HCT116 (cell line): ENCODE results near the gene TMEM239. TPM values are rescaled to one million over a fixed set of nuclear protein-coding genes. Genes with fewer than 3 reads are reported as not detected.

Experiments
- ATAC-seq: fragments of 200-7000 bp; cut with Tn5 transposase; 2 replicates; pipeline ENCODE4 v1.9.1; 2020; ENCODE audit warnings: mild to moderate bottlenecking, moderate library complexity
- BruUV-seq: library from RNA; stranded (reverse); fragments of 400-500 nt; replicated peaks from 2 replicates; lab custom pipeline; 2021; lab: Mats Ljungman, UMichigan
- CTCF ChIA-PET: fragments of 300-600 bp; sonication (Branson Sonifier 250); formaldehyde crosslinking; loops from one replicate; lab custom pipeline; 2021; ENCODE audit warnings: antibody characterized with exemption; lab: Charles Lee
- POLR2A ChIA-PET: fragments of 300-600, 350-600 bp; sonication (Branson Sonifier 250); formaldehyde crosslinking; loops from one replicate; lab custom pipeline; 2021; ENCODE audit warnings: antibody characterized with exemption; lab: Charles Lee
- RAD21 ChIA-PET, 2 experiments: fragments of 300-600 bp; sonication (Branson Sonifier 250); formaldehyde crosslinking; loops; one replicate each; lab custom pipeline; 2023; ENCODE audit warnings: low total read pairs in 2 of 2; ENCODE audit not compliant: uncharacterized antibody in 2 of 2, unreplicated experiment in 2 of 2, low non-redundant PET in 1 of 2; lab: Charles Lee
- DNase-seq: peaks from one replicate; pipeline ENCODE4 v3.0.0-alpha.2; 2010; ENCODE audit warnings: low read depth, low spot score
- H2AFZ ChIP-seq: fragments of 200-600 bp; shearing (Covaris generic), sonication (generic); 2 replicates; pipeline ENCODE4 v1.6.1; 2017; ENCODE audit warnings: low read depth, mixed run types, mixed read lengths, antibody characterized with exemption, low read length; ENCODE audit not compliant: poor library complexity, severe bottlenecking
- H3K27ac ChIP-seq: 2 replicates; pipeline ENCODE4 v1.5.1; 2012; ENCODE audit warnings: low read depth, low read length
- H3K27me3 ChIP-seq: fragments of 200-600 bp; sonication (generic); 2 replicates; pipeline ENCODE4 v1.6.1; 2016; ENCODE audit warnings: mixed run types, low read length, mixed read lengths; ENCODE audit not compliant: insufficient read depth
- H3K36me3 ChIP-seq, 2 experiments: fragments of 200-500 bp in 1 of 2; fragments of 200-600 bp in 1 of 2; sonication (Bioruptor generic) in 1 of 2; sonication (generic) in 1 of 2; 2 replicates each; pipeline versions ENCODE4 v1.5.1 to v1.6.1; 2014 to 2016; ENCODE audit warnings: low read length in 2 of 2, inconsistent platforms in 1 of 2, mixed read lengths in 1 of 2, mixed run types in 1 of 2; ENCODE audit not compliant: insufficient read depth in 2 of 2, control insufficient read depth in 1 of 2
- H3K4me1 ChIP-seq, 2 experiments: fragments of 200-600 bp in 1 of 2; sonication (generic) in 1 of 2; 2 replicates each; pipeline versions ENCODE4 v1.5.1 to v1.6.1; 2012 to 2017; ENCODE audit warnings: low read length in 2 of 2, inconsistent platforms in 1 of 2, mild to moderate bottlenecking in 1 of 2, mixed read lengths in 1 of 2, mixed run types in 1 of 2, moderate library complexity in 1 of 2; ENCODE audit not compliant: insufficient read depth in 2 of 2, control insufficient read depth in 1 of 2
- H3K4me2 ChIP-seq: fragments of 200-600 bp; sonication (generic); 2 replicates; pipeline ENCODE4 v1.6.1; 2017; ENCODE audit warnings: mixed run types, low read length, mixed read lengths
- H3K4me3 ChIP-seq, 2 experiments: fragments of 200-600 bp in 1 of 2; sonication (generic) in 1 of 2; replicated peaks in 1 of 2; 2 replicates each; pipeline ENCODE4 v1.5.1; 2011 to 2016; ENCODE audit warnings: low read length in 2 of 2, control low read depth in 1 of 2, low read depth in 1 of 2, mild to moderate bottlenecking in 1 of 2, mixed read lengths in 1 of 2, mixed run types in 1 of 2
- H3K79me2 ChIP-seq: fragments of 200-600 bp; sonication (generic); 2 replicates; pipeline ENCODE4 v1.6.1; 2017; ENCODE audit warnings: mild to moderate bottlenecking, mixed run types, low read length, moderate library complexity, mixed read lengths; ENCODE audit not compliant: insufficient read depth
- H3K9ac ChIP-seq: fragments of 200-600 bp; sonication (generic); 2 replicates; pipeline ENCODE4 v1.6.1; 2016; ENCODE audit warnings: low read length, mixed read lengths
- H3K9me2 ChIP-seq: fragments of 200-600 bp; sonication (generic), shearing (Covaris generic); 2 replicates; pipeline ENCODE4 v1.6.1; 2017; ENCODE audit warnings: mixed run types, mild to moderate bottlenecking, moderate library complexity; ENCODE audit not compliant: insufficient read depth
- H3K9me3 ChIP-seq, 2 experiments: fragments of 200-500 bp in 1 of 2; fragments of 200-600 bp in 1 of 2; sonication (Bioruptor generic) in 1 of 2; sonication (generic) in 1 of 2; 2 replicates each; pipeline ENCODE4 v1.6.1; 2014 to 2017; ENCODE audit warnings: low read length in 2 of 2, mixed read lengths in 2 of 2, inconsistent platforms in 1 of 2, low read depth in 1 of 2, mild to moderate bottlenecking in 1 of 2, mixed run types in 1 of 2, moderate library complexity in 1 of 2; ENCODE audit not compliant: control insufficient read depth in 1 of 2, insufficient read depth in 1 of 2
- H4K20me1 ChIP-seq: fragments of 200-600 bp; sonication (generic), shearing (Covaris generic); 2 replicates; pipeline ENCODE4 v1.6.1; 2017; ENCODE audit warnings: mixed run types, mild to moderate bottlenecking, moderate library complexity; ENCODE audit not compliant: insufficient read depth
- CEBPB ChIP-seq: IDR thresholded peaks from 2 replicates; pipeline ENCODE4 v1.6.1; 2012; ENCODE audit warnings: low read depth
- EGR1 ChIP-seq: IDR thresholded peaks from 2 replicates; pipeline ENCODE4 v1.6.1; 2012; ENCODE audit warnings: low read depth
- JUND ChIP-seq: IDR thresholded peaks from 2 replicates; pipeline ENCODE4 v1.6.1; 2012
- POLR2A ChIP-seq: IDR thresholded peaks from 2 replicates; pipeline ENCODE4 v1.7.0; 2011; ENCODE audit warnings: borderline replicate concordance; ENCODE audit not compliant: insufficient read depth, insufficient read length; ENCODE audit errors: extremely low read depth
- POLR2AphosphoS5 ChIP-seq: IDR thresholded peaks from 2 replicates; pipeline ENCODE4 v1.6.1; 2011; ENCODE audit warnings: mild to moderate bottlenecking, low read depth, low read length, moderate library complexity
- RAD21 ChIP-seq: IDR thresholded peaks from 2 replicates; pipeline ENCODE4 v1.6.1; 2012; ENCODE audit warnings: low read depth, mild to moderate bottlenecking
- YY1 ChIP-seq: IDR thresholded peaks from 2 replicates; pipeline ENCODE4 v1.6.1; 2011; ENCODE audit warnings: low read length, low read depth, moderate library complexity, mild to moderate bottlenecking; ENCODE audit not compliant: insufficient replicate concordance; ENCODE audit errors: extremely low read depth
- ZBTB33 ChIP-seq: IDR thresholded peaks from 2 replicates; pipeline ENCODE4 v1.6.1; 2011; ENCODE audit warnings: mild to moderate bottlenecking, low read length, moderate library complexity; ENCODE audit not compliant: insufficient replicate concordance; ENCODE audit errors: extremely low read depth
- ZNF274 ChIP-seq: fragments of 200-500 bp; sonication (Bioruptor generic); IDR thresholded peaks from 2 replicates; pipeline ENCODE4 v1.6.1; 2014; ENCODE audit warnings: mild to moderate bottlenecking, low read depth, low read length, inconsistent platforms
- intact Hi-C: fragments of 100-400 bp; cut with micrococcal nuclease; formaldehyde crosslinking; loops from 2 replicates; pipeline ENCODE4 v1.10.0; 2022
- total RNA-seq: library from RNA; stranded (reverse); gene quantifications from one replicate; pipeline ENCODE4 v1.2.1, GENCODE V29; 2021; ENCODE audit not compliant: unreplicated experiment
- TF ChIP-seq, protein P1 (sequence below): IDR thresholded peaks from 2 replicates; pipeline ENCODE4 v1.6.1; 2012
- TF ChIP-seq, protein P2 (sequence below): IDR thresholded peaks from 2 replicates; pipeline ENCODE4 v1.6.1; 2012; ENCODE audit warnings: low read depth

The TMEM239 gene
- total RNA-seq, 1 experiment from 2014 or later, result not detected

DNA sequence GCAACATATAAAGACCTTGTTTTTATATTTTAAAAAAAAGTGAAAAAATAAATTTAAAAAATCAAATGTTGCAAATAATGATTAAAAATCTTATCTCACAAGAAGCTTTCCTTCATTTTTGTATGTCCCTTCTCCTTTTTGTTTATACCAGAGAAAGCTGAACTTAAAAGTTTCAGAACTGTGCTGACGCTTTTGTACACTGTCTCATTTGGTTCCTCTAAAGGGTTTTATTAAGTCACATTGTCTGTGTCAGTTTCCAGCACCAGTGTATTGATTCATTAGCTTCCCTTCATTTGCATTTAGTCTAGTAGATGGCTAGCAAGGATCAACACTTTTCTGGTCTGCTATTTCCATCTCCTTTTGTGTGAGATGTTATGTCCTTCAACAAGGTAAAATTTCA, 17.6 kb downstream of the TMEM239 start:
- ChIA-PET POLR2A (no interaction called here), RAD21 (no interaction called here), CTCF (no interaction called here)
- H3K4me2 ChIP-seq, result no peak overlapping the region
- no peaks in the 10 kb centered on the region for H3K36me3 ChIP-seq
- H3K9me3 ChIP-seq, result no peaks in the 10 kb centered on the region
- peaks cover 6 to 10% of the 10 kb centered on the region in 2 experiments for H3K4me1 ChIP-seq
- H3K9ac ChIP-seq, result no peak overlapping the region
- ATAC-seq, result no peak
- no peak overlapping the region for H2AFZ ChIP-seq
- H3K9me2 ChIP-seq, result no peaks in the 10 kb centered on the region
- H3K79me2 ChIP-seq, result no peaks in the 10 kb centered on the region
- no peaks in the 10 kb centered on the region for H4K20me1 ChIP-seq
- no peak overlapping the region for H3K4me3 ChIP-seq
- DNase-seq, result no peak
- H3K27ac ChIP-seq, result no peak overlapping the region
- no TSS peak for BruUV-seq
- no peak for TF ChIP-seq YY1
- TF ChIP-seq ZBTB33, result no peak
- TF ChIP-seq, protein P1, sequence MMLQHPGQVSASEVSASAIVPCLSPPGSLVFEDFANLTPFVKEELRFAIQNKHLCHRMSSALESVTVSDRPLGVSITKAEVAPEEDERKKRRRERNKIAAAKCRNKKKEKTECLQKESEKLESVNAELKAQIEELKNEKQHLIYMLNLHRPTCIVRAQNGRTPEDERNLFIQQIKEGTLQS, result no peak
- no peak for TF ChIP-seq ZNF274
- intact Hi-C loops, result no loop called here
- peaks cover 2% of the 10 kb centered on the region; the same call in 1 of the 2 replicates for H3K27me3 ChIP-seq

DNA sequence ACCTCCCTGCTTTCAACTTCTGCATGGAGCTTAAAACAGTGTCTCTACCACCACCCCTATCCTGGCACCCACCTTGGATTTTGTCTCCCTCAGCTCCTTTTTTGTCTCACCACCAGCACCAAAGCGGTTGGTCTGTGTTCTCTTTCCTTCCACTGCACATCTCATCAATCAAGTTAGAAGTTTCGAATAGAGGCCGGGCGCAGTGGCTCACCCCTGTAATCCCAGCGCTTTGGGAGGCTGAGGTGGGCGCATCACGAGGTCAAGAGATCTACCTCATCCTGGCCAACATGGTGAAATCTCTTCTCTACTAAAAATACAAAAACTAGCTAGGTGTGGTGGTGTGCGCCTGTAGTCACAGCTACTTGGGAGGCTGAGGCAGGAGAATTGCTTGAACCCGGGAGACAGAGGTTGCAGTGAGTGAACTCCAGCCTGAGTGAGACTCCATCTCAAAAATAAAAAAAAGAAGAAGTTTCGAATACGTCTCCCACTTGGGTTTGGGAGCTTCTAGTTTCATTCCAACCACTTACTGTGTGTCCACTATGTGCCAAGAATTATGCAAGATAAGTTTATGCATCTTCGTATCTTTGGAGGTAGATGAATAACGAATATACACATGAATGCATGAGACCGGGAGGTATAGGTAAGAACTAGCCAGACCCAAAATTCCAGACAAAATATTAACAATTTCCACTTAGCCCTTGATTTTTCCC, 18.4 kb downstream of the TMEM239 start:
- no peaks in the 10 kb centered on the region for H4K20me1 ChIP-seq
- RAD21 ChIA-PET, result no interaction called here
- H3K79me2 ChIP-seq, result peaks cover 3% of the 10 kb centered on the region; the same call in 1 of the 2 replicates
- H3K9ac ChIP-seq, result no peak overlapping the region
- H3K27me3 ChIP-seq, result no peaks in the 10 kb centered on the region
- no peak overlapping the region for H3K27ac ChIP-seq
- H3K9me2 ChIP-seq, result no peaks in the 10 kb centered on the region
- intact Hi-C loops, result no loop called here
- H3K4me1 ChIP-seq, result peaks cover 6 to 13% of the 10 kb centered on the region in 2 experiments
- CTCF ChIA-PET, result no interaction called here
- H3K4me3 ChIP-seq, result no peak overlapping the region
- H3K36me3 ChIP-seq, result no peaks in the 10 kb centered on the region
- no peak overlapping the region for H3K4me2 ChIP-seq
- H2AFZ ChIP-seq, result no peak overlapping the region
- no TSS peak for BruUV-seq
- ATAC-seq (no peak), DNase-seq (no peak)
- no peaks in the 10 kb centered on the region for H3K9me3 ChIP-seq
- POLR2A ChIA-PET, result no interaction called here
- TF ChIP-seq JUND (no peak), ZBTB33 (no peak), POLR2A (no peak), POLR2AphosphoS5 (no peak), RAD21 (no peak), EGR1 (no peak), CEBPB (no peak)
- TF ChIP-seq, protein P2, sequence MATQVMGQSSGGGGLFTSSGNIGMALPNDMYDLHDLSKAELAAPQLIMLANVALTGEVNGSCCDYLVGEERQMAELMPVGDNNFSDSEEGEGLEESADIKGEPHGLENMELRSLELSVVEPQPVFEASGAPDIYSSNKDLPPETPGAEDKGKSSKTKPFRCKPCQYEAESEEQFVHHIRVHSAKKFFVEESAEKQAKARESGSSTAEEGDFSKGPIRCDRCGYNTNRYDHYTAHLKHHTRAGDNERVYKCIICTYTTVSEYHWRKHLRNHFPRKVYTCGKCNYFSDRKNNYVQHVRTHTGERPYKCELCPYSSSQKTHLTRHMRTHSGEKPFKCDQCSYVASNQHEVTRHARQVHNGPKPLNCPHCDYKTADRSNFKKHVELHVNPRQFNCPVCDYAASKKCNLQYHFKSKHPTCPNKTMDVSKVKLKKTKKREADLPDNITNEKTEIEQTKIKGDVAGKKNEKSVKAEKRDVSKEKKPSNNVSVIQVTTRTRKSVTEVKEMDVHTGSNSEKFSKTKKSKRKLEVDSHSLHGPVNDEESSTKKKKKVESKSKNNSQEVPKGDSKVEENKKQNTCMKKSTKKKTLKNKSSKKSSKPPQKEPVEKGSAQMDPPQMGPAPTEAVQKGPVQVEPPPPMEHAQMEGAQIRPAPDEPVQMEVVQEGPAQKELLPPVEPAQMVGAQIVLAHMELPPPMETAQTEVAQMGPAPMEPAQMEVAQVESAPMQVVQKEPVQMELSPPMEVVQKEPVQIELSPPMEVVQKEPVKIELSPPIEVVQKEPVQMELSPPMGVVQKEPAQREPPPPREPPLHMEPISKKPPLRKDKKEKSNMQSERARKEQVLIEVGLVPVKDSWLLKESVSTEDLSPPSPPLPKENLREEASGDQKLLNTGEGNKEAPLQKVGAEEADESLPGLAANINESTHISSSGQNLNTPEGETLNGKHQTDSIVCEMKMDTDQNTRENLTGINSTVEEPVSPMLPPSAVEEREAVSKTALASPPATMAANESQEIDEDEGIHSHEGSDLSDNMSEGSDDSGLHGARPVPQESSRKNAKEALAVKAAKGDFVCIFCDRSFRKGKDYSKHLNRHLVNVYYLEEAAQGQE, result no peak
